ENCODE results near the gene SMTNL1. TPM values are rescaled to one million over a fixed set of nuclear protein-coding genes. Genes with fewer than 3 reads are reported as not detected.
A peak's percentile ranks its signal among the peaks of the same experiment; 100 is the strongest.

The SMTNL1 gene
- total RNA-seq, 1 donor from 2014 or later: 45.2 TPM

- TF ChIP-seq CTCF (IDR thresholded peaks at IDR 0.05; ENCODE audit: unreplicated experiment): peak; percentile 84
- peak overlapping the region; percentile 94 for H3K4me3 Mint-ChIP-seq (ENCODE audit: unreplicated experiment)
- peak overlapping the region; percentile 67 for H3K27ac Mint-ChIP-seq (ENCODE audit: unreplicated experiment)
- peaks cover 38% of the 10 kb centered on the region for H3K4me1 Mint-ChIP-seq (ENCODE audit: unreplicated experiment)
- no peaks in the 10 kb centered on the region for H3K36me3 Mint-ChIP-seq (ENCODE audit: low read depth, unreplicated experiment)
- peaks cover 6% of the 10 kb centered on the region for H3K27me3 Mint-ChIP-seq (ENCODE audit: unreplicated experiment)
- no peaks in the 10 kb centered on the region for H3K9me3 Mint-ChIP-seq (ENCODE audit: unreplicated experiment)
- no peak for DNase-seq (ENCODE audit: low spot score)
Observed at GRCh38 chr11:57568330-57568766, 31.0 kb downstream of the SMTNL1 start.

DNA sequence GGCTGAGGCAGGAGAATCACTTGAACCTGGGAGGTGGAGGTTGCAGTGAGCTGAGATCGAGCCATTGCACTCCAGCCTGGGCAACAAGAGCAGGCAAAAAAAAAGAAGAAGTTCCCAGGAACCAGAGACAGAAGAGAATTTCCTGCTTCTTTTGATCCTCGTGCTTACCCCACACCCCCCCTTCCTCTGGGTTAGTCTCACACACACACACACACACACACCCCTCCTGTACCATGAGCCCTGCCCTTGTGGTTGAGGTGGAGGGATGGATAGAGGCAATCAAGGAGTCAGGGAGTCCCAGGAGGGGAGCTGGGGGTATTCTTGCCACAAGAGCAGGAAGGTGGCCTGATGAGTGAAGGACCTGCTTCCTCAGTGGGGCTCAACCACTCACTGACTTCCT is 34.2 kb downstream of the SMTNL1 start:
- Mint-ChIP-seq H3K4me3 (ENCODE audit: unreplicated experiment) (peak overlapping the region; percentile 21), H3K27me3 (ENCODE audit: unreplicated experiment) (peaks cover 6% of the 10 kb centered on the region), H3K27ac (ENCODE audit: unreplicated experiment) (no peak overlapping the region), H3K36me3 (ENCODE audit: low read depth, unreplicated experiment) (no peaks in the 10 kb centered on the region), H3K9me3 (ENCODE audit: unreplicated experiment) (no peaks in the 10 kb centered on the region), H3K4me1 (ENCODE audit: unreplicated experiment) (peaks cover 28% of the 10 kb centered on the region)
- TF ChIP-seq CTCF (IDR thresholded peaks at IDR 0.05; ENCODE audit: unreplicated experiment): no peak
- DNase-seq (ENCODE audit: low spot score): no peak

DNA sequence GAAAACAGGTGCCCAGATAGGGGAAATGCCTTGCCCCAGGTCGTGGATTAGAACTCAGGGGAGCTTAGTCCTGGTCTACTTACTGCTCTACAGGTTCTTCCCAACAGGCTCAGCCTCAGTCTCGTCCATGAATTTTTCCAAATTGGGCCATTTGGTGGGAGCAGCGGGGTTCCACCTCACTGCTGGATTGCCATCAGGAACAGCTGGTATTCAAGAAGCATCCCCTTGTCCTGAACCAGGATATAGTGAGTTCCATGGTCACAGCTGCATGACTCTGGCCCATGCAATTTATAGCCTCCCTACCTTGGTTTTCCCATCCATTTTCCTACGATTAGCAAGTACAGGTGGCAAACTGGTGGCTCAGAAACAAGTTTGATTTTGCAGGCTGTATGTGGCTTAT is 36.7 kb downstream of the SMTNL1 start:
- no peak for DNase-seq (ENCODE audit: low spot score)
- no peaks in the 10 kb centered on the region for H3K27me3 Mint-ChIP-seq (ENCODE audit: unreplicated experiment)
- H3K4me1 Mint-ChIP-seq (ENCODE audit: unreplicated experiment): peaks cover 16% of the 10 kb centered on the region
- H3K27ac Mint-ChIP-seq (ENCODE audit: unreplicated experiment): no peak overlapping the region
- H3K36me3 Mint-ChIP-seq (ENCODE audit: low read depth, unreplicated experiment): no peaks in the 10 kb centered on the region
- no peak overlapping the region for H3K4me3 Mint-ChIP-seq (ENCODE audit: unreplicated experiment)
- no peak for TF ChIP-seq CTCF (IDR thresholded peaks at IDR 0.05; ENCODE audit: unreplicated experiment)
- no peaks in the 10 kb centered on the region for H3K9me3 Mint-ChIP-seq (ENCODE audit: unreplicated experiment)

GRCh38 chr11:57584341-57584740 is 46.9 kb downstream of the SMTNL1 start:
- peaks cover 3% of the 10 kb centered on the region for H3K27me3 Mint-ChIP-seq (ENCODE audit: unreplicated experiment)
- H3K9me3 Mint-ChIP-seq (ENCODE audit: unreplicated experiment): no peaks in the 10 kb centered on the region
- no peak for DNase-seq (ENCODE audit: low spot score)
- no peak overlapping the region for H3K27ac Mint-ChIP-seq (ENCODE audit: unreplicated experiment)
- no peak overlapping the region for H3K4me3 Mint-ChIP-seq (ENCODE audit: unreplicated experiment)
- TF ChIP-seq CTCF (IDR thresholded peaks at IDR 0.05; ENCODE audit: unreplicated experiment): no peak
- H3K4me1 Mint-ChIP-seq (ENCODE audit: unreplicated experiment): no peaks in the 10 kb centered on the region
- peaks cover 3% of the 10 kb centered on the region for H3K36me3 Mint-ChIP-seq (ENCODE audit: low read depth, unreplicated experiment)

DNA sequence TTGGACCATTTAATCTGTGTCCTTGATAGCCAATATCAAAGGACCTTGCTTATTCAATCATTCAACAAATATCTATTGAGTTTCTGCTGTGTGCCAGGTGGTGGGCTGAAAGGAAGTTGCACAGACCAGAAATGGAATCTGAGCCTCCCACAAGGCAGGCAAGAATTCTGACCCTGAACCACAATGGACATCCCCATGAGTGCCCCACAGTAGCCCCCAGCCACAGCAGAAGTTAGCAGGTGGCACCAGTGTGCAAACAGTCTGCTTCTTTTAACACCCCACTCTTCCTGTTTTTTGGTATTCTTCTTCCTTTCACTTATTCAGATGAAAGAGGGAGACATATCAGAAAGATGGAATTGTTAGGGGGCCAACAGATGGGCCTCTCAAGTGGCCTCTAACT is 47.9 kb downstream of the SMTNL1 start:
- no peaks in the 10 kb centered on the region for H3K4me1 Mint-ChIP-seq (ENCODE audit: unreplicated experiment)
- H3K27ac Mint-ChIP-seq (ENCODE audit: unreplicated experiment): no peak overlapping the region
- no peak overlapping the region for H3K4me3 Mint-ChIP-seq (ENCODE audit: unreplicated experiment)
- no peak for TF ChIP-seq CTCF (IDR thresholded peaks at IDR 0.05; ENCODE audit: unreplicated experiment)
- peaks cover 3% of the 10 kb centered on the region for H3K36me3 Mint-ChIP-seq (ENCODE audit: low read depth, unreplicated experiment)
- no peak for DNase-seq (ENCODE audit: low spot score)
- peaks cover 3% of the 10 kb centered on the region for H3K27me3 Mint-ChIP-seq (ENCODE audit: unreplicated experiment)
- H3K9me3 Mint-ChIP-seq (ENCODE audit: unreplicated experiment): no peaks in the 10 kb centered on the region

Data from endothelial cell (in vitro differentiated cells).